AG04449 (cell line): ENCODE measurements around the gene LOXL1.
"Not testable (repeated sequence)": the region's sequence is repeated elsewhere in the genome, so short reads cannot be mapped to it uniquely, and the experiment has no call there.

Experiments used
- CTCF ChIA-PET: fragments of 350-600 bp; formaldehyde crosslinking; extraction: SDS; loops from one replicate; lab custom pipeline; 2021; ENCODE audit warnings: antibody characterized with exemption; lab: Yijun Ruan, JAX
- POLR2A ChIA-PET: fragments of 400-600, 350-600 bp; formaldehyde crosslinking; extraction: SDS; loops from one replicate; lab custom pipeline; 2020; ENCODE audit warnings: antibody characterized with exemption, inconsistent platforms; lab: Yijun Ruan, JAX
- DNase-seq: peaks from one replicate; pipeline ENCODE4 v3.0.0-alpha.2; 2010; ENCODE audit warnings: low read depth, low spot score
- H3K4me3 ChIP-seq: 2 replicates; pipeline ENCODE4 v1.5.1; 2011; ENCODE audit warnings: low read depth, mild to moderate bottlenecking, control low read depth, low read length
- CTCF ChIP-seq: IDR thresholded peaks from one replicate; pipeline ENCODE4 v1.5.1; 2011; ENCODE audit warnings: mild to moderate bottlenecking, moderate library complexity, low read length, control low read depth, inconsistent platforms; ENCODE audit not compliant: insufficient read depth; ENCODE audit errors: missing control alignments

The LOXL1 gene

GRCh38 chr15:73937726-73938125, 11.5 kb downstream of the LOXL1 start:
- TF ChIP-seq CTCF = no peak
- POLR2A ChIA-PET = interaction anchor here (0.8 to 3.3 kb wide), 2 partner anchors 11 to 12 kb away, joined by 3 to 21 read pairs; partner anchors contain the start of gene LOXL1
- no peak for DNase-seq
- H3K4me3 ChIP-seq = no peak overlapping the region
- CTCF ChIA-PET = interaction anchor here (0.6 to 5.4 kb wide), 5 partner anchors 10 to 301 kb away, joined by 3 to 47 read pairs (median 3); partner anchors contain the start of gene LOXL1

- POLR2A ChIA-PET = interaction anchor here (0.8 to 3.0 kb wide), 2 partner anchors 11 to 13 kb away, joined by 3 to 39 read pairs; partner anchors contain the start of gene LOXL1
- CTCF ChIA-PET = interaction anchor here (0.7 to 5.4 kb wide), 6 partner anchors 10 to 115 kb away, joined by 3 to 47 read pairs (median 14); partner anchors contain the start of gene LOXL1
- not testable (repeated sequence) for H3K4me3 ChIP-seq, DNase-seq
Measured at GRCh38 chr15:73938516-73938915, 12.3 kb downstream of the LOXL1 start.

- ChIA-PET POLR2A (interaction anchor here (2.4 to 3.0 kb wide), 2 partner anchors 11 to 12 kb away, joined by 15 to 39 read pairs; partner anchors contain the start of gene LOXL1), CTCF (interaction anchor here (0.9 to 5.4 kb wide), 7 partner anchors 11 to 114 kb away, joined by 3 to 47 read pairs (median 7); no protein-coding TSS in a partner anchor)
- no peak overlapping the region for H3K4me3 ChIP-seq
- no peak for TF ChIP-seq CTCF
- no peak for DNase-seq
Measured at GRCh38 chr15:73939138-73939537, 12.9 kb downstream of the LOXL1 start.

- POLR2A ChIA-PET = interaction anchor here (0.9 to 3.0 kb wide), 7 partner anchors 9 to 43 kb away, joined by 3 to 39 read pairs (median 7); partner anchors contain the start of gene LOXL1
- peak overlapping the region; percentile 30; the same call in 1 of the 2 replicates for H3K4me3 ChIP-seq
- no peak for TF ChIP-seq CTCF
- DNase-seq = no peak
- CTCF ChIA-PET = interaction anchor here (0.6 to 5.4 kb wide), 16 partner anchors 10 to 113 kb away, joined by 3 to 47 read pairs (median 4); no protein-coding TSS in a partner anchor
Measured at GRCh38 chr15:73940061-73940981, 14.1 kb downstream of the LOXL1 start.

GRCh38 chr15:73941044-73941443, 14.8 kb downstream of the LOXL1 start:
- H3K4me3 ChIP-seq = peak overlapping the region; percentile 6
- no peak for TF ChIP-seq CTCF
- ChIA-PET POLR2A (interaction anchor here (1.1 to 3.0 kb wide), 6 partner anchors 10 to 18 kb away, joined by 3 to 39 read pairs (median 10); partner anchors contain the start of gene LOXL1), CTCF (interaction anchor here (0.6 to 5.4 kb wide), 14 partner anchors 9 to 240 kb away, joined by 3 to 47 read pairs (median 4); no protein-coding TSS in a partner anchor)
- DNase-seq = peak; percentile 97

GRCh38 chr15:73941449-73941848, 15.2 kb downstream of the LOXL1 start:
- POLR2A ChIA-PET = interaction anchor here (1.2 to 3.0 kb wide), 5 partner anchors 10 to 18 kb away, joined by 4 to 39 read pairs (median 12); partner anchors contain the start of gene LOXL1
- CTCF ChIA-PET = interaction anchor here (0.6 to 5.4 kb wide), 13 partner anchors 9 to 241 kb away, joined by 3 to 47 read pairs (median 5); no protein-coding TSS in a partner anchor
- DNase-seq = no peak
- no peak for TF ChIP-seq CTCF
- H3K4me3 ChIP-seq = peak overlapping the region; percentile 6; the same call in 1 of the 2 replicates
